Renal cortex interstitium (tissue), 11 donors: Measurements from ENCODE around the gene SCAANT1. TPM values are rescaled to one million over a fixed set of nuclear protein-coding genes. Genes with fewer than 3 reads are reported as not detected.
A peak's percentile ranks its signal among the peaks of the same experiment; 100 is the strongest.

Experiments
- DNase-seq, 11 donors: peaks; one replicate each; pipeline ENCODE4 v3.0.0-alpha.2; 2013; ENCODE audit warnings: low read depth in 9 of 11, low spot score in 4 of 11; ENCODE audit errors: extremely low read depth in 1 of 11
- polyA plus RNA-seq, 3 donors: library from polyadenylated mRNA; unstranded; fragments of 120-200 nt; gene quantifications; one replicate each; pipeline ENCODE4 v1.2.1, GENCODE V29; 2013; ENCODE audit not compliant: insufficient read length in 3 of 3

The SCAANT1 gene
- polyA plus RNA-seq, 3 donors: 0.89 to 1.5 (median 1.1) TPM

DNA sequence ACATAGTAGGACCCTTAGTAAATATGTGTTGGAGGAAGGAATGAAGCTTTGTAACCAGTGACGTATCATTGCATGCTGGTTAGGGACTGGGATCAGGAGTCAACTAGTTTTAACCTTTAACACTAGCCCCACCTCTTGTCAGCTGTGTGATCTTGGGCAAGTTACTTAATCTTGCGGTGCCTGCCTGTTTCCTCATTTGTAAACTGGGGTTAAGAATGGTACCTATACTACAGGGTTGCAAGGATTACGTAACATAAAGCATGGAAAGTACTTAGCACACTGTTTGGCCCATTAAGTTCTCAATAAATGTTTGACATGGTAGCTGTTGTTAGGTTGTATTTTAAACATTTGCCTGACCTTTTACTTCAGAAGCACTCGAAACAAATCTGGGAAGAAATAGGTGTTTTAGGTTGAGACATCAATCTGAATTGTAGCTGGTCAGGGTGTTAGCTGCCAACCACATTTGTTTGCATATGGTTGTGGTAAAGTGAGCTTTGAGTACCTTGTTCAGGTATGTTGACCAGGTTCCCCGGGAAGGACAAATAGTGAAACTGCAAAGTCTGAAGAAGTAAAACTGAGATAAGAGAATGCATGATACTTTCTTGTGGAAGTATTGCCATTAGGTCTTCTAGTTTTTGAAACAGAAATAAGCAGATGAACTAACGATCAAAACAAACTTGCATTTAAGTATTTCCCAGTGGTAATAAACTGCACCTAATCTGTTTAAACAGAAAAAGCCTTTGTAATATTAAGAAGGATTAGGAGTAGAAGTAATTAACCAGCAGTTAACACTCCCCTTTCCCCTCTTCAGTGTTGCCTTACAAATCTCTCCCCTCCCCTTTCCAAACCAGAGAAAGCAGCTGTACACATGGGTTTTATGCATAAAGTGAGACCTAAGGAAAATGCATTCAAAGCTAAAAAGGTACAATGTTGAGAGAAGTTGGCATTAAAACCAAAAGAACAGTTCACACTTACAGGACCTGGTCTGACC is 25.8 kb upstream of the SCAANT1 start:
- DNase-seq: no peak

DNA sequence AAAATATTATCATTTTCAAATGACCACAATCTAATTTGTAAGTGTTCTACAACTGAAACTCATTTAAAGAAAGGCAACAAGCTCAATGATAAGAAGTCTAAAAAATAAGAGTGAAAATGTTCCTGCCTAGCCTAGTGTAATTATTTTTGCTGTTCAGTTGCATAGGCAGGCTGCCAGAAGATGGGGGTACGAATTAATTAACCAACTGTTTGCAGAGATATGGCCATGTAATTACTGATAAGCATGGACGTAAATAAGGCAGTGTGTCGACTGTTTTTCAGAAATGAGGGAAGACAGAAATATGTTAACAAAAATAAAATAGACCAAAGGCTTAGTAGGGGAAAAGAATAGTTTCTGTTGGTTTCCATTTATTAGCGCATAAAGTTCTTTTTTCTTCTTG is 24.7 kb upstream of the SCAANT1 start:
- DNase-seq: no peak

DNA sequence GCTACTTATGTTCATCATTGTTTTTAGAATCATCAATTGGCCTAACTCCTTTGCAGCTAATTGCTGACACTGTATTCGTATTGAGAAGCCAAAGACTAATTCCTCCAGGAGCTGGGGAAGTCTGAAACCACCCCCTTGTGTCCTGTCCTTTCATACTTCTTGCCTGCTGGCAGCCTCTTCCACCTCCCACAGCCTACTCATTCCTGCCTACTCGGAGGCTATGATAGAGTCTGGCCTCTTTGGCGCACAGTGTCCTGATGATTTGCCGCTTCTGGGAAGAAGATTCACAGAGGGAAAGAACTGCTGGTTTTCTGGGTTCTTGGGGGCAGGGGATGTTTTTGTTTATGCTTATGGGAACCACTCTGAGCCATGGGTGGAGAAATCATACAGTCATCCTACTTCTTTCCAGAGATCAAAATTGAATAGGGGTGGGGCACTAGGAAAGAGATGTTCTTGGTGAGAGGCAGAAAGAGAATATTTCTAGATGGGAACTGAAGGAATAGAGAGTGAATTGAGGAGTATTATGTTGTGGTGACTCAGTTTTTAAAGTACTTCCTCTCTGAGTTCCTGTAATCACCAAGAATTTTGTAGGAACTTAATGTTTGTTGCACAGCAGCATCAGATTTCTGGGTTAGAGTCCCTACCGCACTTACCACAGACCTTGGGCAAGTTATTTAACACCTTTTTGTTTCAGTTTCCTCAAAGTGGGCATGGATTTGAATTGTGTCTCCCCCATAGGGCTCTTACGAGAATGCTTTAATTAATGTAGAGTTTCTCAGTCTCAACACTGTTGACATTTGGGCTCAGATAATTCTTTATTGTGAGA is 22.1 kb upstream of the SCAANT1 start:
- no peak for DNase-seq

- DNase-seq: no peak
Observed at GRCh38 chr3:63933459-63933858, 21.3 kb upstream of the SCAANT1 start.

DNA sequence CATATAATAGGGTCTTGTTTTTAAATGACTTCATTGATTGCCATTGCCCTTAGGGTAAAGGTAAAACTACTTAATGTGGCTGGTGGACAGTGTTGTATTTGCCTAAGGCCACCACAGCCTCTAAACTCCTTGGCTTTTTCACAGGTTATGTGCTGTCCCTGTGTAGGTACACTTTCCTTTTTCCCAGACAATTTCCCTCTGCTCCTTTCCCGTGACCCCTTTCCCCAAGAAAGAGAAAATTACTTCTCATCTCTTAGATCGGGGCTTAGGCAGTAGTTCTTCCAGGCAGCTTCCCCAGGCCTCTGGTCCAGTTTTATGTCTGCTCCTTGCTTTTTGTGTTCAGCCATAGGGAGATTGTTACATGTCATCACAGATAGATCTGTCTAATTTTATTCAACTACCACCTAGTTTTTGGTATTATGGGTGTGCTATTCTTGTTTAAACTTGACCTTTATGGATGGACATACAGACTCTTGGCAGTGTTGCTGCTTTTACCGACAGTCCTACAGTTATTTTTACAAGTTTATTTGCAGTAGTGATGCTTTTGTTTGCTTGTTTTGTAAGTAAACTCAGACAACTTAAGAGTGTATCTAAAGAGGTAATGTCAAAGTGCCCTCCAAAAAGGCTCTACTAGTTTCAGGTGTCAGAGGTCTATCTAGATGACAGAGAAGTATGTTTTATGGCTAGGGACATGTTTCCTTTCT is 20.5 kb upstream of the SCAANT1 start:
- no peak for DNase-seq

- DNase-seq: no peak
Observed at GRCh38 chr3:63931290-63931689, 19.1 kb upstream of the SCAANT1 start.

DNA sequence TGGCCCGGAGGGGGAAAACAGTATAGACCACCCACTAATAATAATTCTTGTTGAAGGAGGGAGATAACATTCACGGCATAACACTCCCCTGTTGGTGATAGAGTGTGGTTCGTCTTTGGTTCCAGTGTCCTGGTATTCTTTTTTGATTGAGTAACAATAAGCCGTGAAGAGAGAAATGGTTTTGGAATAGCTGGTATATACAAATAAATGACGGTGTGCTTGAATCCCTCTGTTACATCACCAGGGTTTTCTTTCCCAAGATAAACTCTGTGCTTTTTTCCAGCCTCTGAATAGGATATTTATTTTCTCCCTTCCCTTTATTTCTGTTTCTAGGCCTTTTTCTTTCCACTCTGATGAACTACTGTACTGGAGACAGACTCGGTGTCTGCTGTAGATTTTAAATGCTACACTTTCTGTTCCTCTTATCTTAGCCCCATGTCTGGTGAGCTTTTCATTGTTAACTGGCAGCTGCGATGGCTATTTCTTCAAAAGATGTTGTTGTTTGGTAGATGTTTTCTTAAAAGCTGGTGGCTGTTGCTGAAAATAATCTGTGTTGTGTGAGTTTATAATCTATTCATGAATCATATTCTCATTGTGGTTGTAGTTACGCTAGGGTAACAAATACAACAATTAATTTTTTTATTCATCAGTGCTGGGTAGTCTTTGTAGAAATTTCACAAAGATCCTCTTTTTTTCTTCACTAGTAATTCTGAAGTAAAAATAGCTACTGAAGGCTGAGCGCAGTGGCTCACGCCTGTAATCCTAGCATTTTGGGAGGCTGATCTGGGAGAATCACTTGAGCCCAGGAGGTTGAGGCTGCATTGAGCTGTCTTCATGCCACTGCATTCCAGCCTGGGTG is 15.5 kb upstream of the SCAANT1 start:
- DNase-seq: no peak

DNA sequence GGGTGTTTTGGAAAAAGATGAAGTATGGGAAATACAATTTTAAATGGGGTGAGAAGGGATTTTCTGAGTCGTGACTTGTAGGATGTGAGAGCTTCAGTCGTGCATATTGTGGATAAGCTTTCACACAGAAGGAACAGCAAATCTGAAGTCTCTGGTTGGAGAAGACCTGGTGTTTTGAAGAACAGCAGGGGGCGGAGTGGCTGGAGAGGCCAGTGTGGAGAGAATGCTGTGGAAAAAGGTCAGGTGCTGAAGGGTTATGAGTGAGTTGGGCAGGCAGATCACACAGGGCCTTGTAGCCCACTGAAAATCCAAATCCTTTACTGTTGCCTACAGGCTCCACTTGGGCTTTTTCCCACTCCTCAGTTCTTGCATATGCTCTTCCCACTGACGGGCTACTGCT is 14.1 kb upstream of the SCAANT1 start:
- DNase-seq: no peak

DNA sequence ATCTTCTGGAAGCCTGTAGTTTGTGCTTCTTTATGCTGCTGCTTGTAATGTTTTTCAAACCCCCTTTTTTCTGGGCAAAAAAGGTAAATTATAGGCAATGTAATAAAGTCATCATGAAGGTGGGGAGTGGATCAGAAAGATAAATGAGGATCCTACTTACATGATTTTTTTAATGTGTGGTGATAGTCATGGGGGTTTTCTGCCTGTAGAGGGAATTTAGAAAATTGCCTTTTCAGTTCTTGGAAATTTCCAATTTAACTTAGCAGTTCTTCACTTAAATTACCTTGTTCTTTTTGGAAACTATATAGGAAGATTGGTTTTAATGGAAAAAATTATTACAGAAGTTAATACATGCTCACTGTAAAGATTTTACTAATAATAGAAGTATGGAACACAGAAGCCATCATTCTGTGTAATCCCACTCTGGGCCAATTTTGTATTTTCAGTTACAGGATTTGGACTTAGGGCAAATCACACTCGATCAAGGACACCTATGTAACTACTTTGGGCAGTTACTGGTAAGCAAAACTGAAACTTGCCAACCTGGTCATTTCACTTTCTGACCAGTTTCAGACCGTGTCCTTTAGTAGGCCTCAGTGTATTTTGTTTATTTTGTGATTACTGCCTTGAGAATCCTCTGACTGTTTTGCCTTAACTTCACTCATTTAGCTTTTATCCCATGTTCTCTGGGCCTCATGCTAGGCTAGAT is 10.5 kb upstream of the SCAANT1 start:
- DNase-seq: no peak

GRCh38 chr3:63921741-63922482 is 9.7 kb upstream of the SCAANT1 start:
- DNase-seq: no peak

- no peak for DNase-seq
Observed at GRCh38 chr3:63920001-63920400, 7.8 kb upstream of the SCAANT1 start.

DNA sequence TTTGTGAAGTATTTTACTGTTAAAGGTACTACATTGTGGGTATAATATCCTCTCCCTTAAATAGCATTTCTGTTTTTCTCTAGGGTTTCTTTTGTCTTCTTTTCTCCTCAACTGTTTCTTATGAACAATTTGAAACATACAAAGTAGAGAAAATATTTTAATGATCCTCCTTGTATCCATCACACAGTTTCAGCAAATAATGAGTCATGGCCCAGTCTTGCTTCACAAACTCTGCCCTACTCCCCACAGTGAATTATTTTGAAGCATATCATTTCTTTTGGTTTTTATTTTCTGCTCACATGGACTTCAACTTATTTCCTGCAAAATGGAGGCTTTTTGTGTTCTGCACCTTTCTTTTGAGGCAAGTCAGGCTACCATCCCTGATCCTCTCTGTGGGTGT is 6.1 kb upstream of the SCAANT1 start:
- DNase-seq: no peak

DNA sequence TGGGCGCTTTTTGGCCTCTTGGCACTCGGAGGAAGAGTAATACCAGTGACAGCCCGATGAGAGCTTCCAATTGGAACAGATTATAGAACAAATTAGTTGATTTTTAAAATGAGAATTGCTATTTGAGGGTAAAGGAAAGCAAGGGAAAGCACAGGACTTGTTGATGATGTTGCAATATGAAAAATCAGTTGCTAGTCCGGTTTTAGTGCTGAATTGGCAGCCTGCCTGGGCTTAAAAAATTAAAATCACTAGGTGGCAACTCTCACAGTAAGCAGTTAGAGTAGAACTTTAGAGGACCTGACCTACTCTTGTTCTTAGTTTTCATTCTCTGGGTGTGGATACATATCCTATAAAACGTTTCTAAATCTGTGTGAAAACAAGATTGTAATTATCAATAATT is 2.1 kb upstream of the SCAANT1 start:
- DNase-seq: no peak

DNA sequence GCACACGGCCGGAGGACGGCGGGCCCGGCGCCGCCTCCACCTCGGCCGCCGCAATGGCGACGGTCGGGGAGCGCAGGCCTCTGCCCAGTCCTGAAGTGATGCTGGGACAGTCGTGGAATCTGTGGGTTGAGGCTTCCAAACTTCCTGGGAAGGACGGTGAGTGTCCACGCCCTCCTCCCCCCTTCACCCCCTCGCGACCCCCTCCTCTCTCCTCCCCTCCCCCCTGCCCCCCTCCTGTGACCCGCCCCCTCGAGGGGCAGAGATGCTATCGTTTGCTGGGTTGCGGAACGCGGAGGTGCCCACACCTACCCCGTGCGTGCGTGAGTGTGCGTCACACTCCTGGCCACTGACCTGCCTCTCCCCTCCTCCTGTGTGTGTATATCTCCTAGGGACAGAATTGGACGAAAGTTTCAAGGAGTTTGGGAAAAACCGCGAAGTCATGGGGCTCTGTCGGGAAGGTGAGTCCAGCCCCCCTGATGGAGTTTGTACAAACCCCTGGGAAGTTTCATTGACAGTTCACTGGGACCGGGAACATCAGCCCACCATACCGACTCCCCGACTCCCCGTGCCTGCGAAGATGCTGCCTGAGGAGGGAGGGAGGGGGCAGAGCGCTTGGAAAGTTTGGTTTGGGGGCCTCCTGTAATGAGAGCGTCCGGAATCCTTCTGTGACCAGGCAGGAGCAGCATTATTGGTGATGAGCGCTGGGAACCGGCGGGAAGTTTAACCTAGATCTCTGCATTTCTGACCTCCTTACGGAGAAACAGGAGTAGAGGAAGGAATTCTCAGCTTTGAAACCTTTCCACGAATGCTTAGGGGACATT is 795 bp upstream of the SCAANT1 start:
- DNase-seq: peak in 9 of 11 donors; percentile 34 to 50 (median 39)

- DNase-seq: no peak
Observed at GRCh38 chr3:63911509-63911872, 692 bp downstream of the SCAANT1 start.

GRCh38 chr3:63910891-63911290 is 1.3 kb downstream of the SCAANT1 start:
- no peak for DNase-seq

DNA sequence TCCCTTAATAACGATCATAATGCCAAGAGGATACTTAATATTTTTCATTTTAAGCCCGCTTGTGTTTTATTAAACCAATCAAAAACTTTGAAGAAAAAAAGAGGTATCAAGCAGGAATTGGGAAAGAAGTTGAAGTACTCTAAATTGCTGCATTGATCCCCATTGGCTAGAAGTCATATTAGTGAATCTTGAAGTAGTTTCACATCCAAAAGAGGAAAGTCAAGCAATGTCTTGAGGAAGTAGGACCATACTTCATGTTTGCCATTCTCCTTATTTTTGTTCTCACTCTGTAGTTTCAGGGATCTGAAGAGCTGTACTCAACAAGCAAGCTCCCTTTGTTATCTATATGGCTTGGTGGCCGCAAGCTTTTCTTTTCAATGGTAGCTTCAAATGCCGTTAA is 2.2 kb downstream of the SCAANT1 start:
- no peak for DNase-seq
